Measurements from ENCODE around the gene EPS8L1. TPM values are rescaled to one million over a fixed set of nuclear protein-coding genes. Genes with fewer than 3 reads are reported as not detected.
"Not testable (repeated sequence)": the region's sequence is repeated elsewhere in the genome, so short reads cannot be mapped to it uniquely, and the experiment has no call there.

EPS8L1 gene
- total RNA-seq = 1 to 10 TPM; 2.2 to 2.3 TPM

DNA sequence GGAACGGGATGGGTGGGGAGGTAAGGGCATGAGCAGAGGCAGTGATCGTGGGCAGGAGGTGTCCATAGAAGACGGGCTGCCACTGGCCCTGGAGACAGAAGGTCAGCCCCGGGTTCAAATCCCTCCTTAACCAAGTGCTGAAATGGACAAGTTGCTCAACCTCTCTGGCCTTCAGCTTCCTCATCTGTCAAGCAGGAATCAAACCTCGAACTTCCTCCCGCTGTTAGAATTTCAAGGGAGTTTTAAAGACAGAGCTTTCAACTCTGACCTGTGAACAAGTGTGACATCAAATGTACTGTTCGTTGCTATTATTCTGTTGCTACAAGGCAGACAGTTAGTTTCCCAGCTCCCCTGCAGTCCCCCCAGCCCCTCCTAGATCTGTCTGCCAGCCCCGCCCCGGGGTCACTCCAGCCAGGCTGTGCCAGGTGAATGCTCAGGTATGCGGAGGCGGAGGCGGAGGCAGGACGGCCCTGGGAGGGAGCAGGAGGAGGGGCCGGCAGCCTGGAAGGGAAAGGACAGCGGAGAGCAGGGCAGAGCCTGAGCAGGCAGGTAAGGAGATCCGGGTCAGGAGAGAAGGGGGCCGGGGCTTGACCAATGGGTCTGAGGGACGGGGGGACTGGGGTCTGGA, at the start of gene EPS8L1:
TSS of gene EPS8L1 (plus strand) at position 499 of the 628 bp plus-strand sequence. CDS start 576 bp downstream, outside the sequence.
- H3K27ac Mint-ChIP-seq = no peak within 1 kb of the TSS
- peaks cover 39% of the 10 kb centered on the region for H3K27me3 Mint-ChIP-seq
- ChIA-PET CTCF (no interaction called here), POLR2A (no interaction called here)
- intact Hi-C loops (cut with DNase I, micrococcal nuclease) = no loop called here
- ATAC-seq (no peak), DNase-seq (no peak)
- H3K4me3 Mint-ChIP-seq = no peak within 1 kb of the TSS
- peaks cover 10% of the 10 kb centered on the region for H3K4me1 Mint-ChIP-seq
- peaks cover 2% of the 10 kb centered on the region for H3K36me3 Mint-ChIP-seq (ENCODE audit: low read depth)
- H3K9me3 Mint-ChIP-seq (ENCODE audit: low read depth) = no peaks in the 10 kb centered on the region

DNA sequence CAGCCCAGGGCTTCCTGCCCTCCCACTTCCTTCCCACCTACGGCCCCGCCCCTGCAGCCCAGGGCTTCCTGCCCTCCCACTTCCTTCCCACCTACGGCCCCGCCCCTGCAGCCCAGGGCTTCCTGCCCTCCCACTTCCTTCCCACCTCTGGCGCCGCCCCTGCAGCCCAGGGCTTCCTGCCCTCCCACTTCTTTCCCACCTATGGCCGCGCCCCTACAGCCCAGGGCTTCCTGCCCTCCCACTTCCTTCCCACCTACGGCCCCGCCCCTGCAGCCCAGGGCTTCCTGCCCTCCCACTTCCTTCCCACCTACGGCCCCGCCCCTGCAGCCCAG, 48.6 kb upstream of the EPS8L1 start:
- POLR2A ChIA-PET; H3K27ac Mint-ChIP-seq; DNase-seq; ATAC-seq; CTCF ChIA-PET; H3K4me3 Mint-ChIP-seq; H3K27me3 Mint-ChIP-seq; H3K4me1 Mint-ChIP-seq; intact Hi-C loops (cut with DNase I, micrococcal nuclease): not testable (repeated sequence)
- Mint-ChIP-seq H3K9me3 (ENCODE audit: low read depth) (peaks cover 15% of the 10 kb centered on the region), H3K36me3 (ENCODE audit: low read depth) (peaks cover 16% of the 10 kb centered on the region)

DNA sequence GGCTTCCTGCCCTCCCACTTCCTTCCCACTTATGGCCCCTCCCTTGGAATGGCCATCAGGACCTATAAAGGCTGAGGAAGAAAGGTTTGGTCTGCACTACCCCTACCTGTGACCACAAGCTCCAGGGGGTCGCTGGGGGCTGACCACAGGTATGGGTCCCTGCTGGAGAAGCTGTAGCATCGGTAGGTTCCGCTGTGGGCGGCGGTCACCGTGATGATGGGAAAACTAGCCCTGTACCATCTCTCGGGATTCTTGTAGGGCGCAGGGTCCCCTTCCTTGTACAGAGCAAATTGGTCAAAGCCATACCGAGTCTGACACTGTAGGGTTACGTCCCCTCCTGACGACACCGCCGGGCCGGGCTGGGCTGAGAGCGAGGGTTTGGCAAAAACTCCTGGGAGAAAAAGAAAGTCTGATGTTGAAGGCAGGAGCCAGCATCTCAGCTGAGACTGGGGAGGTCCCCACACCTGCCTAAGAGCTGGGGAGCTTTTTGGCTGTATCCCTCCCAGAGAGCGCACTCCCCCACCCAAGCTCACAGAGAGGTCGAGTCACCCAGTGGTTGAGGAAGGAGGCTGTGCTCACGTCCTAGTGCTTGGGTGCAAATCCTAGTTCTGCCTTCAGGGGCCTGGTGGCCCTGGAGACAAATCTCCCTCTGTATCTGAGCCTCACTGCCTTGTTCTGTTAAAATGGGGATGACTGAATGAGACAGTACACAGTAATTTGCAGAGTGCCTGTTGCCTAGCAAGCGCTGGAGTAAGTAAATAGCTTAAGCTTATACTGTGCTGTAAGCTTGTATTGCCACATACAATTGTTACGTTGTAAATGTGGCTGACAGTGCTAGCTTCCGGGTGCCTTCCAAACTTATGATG, 48.0 kb upstream of the EPS8L1 start:
- Mint-ChIP-seq H3K27ac (no peak overlapping the region), H3K27me3 (no peaks in the 10 kb centered on the region), H3K36me3 (ENCODE audit: low read depth) (peaks cover 12% of the 10 kb centered on the region), H3K4me1 (no peaks in the 10 kb centered on the region), H3K9me3 (ENCODE audit: low read depth) (peaks cover 15% of the 10 kb centered on the region), H3K4me3 (no peak overlapping the region)
- intact Hi-C loops (cut with DNase I, micrococcal nuclease) = no loop called here
- DNase-seq (no peak), ATAC-seq (no peak)
- ChIA-PET CTCF (interaction anchor here (0.8 kb wide), 1 partner anchor 146 kb away, joined by 3 read pairs; no protein-coding TSS in a partner anchor), POLR2A (interaction anchor here (0.5 kb wide), 1 partner anchor 77 kb away, joined by 5 read pairs; no protein-coding TSS in a partner anchor)

DNA sequence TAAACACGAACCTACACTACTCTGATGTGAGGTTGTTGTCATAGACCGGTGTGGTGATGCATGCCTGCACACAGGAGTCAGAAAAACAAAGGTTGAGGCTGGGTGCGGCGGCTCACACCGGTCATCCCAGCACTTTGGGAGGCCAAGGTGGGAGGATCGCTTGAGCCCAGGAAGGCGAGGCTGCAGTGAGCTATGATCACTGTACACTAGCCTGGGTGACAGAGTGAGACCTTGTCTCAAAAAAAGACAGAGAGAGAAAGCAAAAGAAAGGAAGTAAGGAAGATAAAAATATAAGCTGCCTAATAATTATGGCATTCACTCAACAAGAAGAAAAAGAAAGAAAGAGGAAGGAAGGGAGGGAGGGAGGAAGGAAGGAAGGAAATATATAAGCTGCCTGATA, 46.9 kb upstream of the EPS8L1 start:
- no peak for ATAC-seq
- intact Hi-C loops (cut with DNase I, micrococcal nuclease) = no loop called here
- POLR2A ChIA-PET = no interaction called here
- Mint-ChIP-seq H3K4me3 (no peak overlapping the region), H3K27me3 (no peaks in the 10 kb centered on the region), H3K9me3 (ENCODE audit: low read depth) (peaks cover 10% of the 10 kb centered on the region), H3K36me3 (ENCODE audit: low read depth) (peaks cover 6% of the 10 kb centered on the region), H3K4me1 (no peaks in the 10 kb centered on the region), H3K27ac (no peak overlapping the region)
- CTCF ChIA-PET = no interaction called here
- no peak for DNase-seq

DNA sequence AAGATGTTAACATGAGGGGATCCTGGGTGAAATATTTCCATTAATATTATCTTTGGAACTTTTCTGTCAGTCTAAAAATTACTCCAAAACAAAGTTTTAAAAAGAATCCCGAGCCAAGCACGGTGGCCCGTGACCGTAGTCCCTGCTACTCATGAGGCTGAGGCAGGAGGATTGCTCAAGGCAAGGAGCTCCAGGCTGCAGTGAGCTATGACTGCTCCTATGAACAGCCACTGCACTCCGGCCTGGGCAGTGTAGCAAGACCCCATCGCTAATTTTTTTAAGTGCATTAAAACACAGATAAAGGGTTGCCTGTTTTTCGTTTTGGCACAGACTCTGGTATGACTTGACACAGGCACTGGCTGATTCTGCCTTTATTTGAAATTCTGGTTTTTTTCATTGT, 44.5 kb upstream of the EPS8L1 start:
- Mint-ChIP-seq H3K4me3 (no peak overlapping the region), H3K9me3 (ENCODE audit: low read depth) (peaks cover 2% of the 10 kb centered on the region), H3K4me1 (no peaks in the 10 kb centered on the region), H3K27me3 (no peaks in the 10 kb centered on the region), H3K27ac (no peak overlapping the region), H3K36me3 (ENCODE audit: low read depth) (no peaks in the 10 kb centered on the region)
- DNase-seq = no peak
- ATAC-seq = no peak
- intact Hi-C loops (cut with DNase I, micrococcal nuclease) = no loop called here
- POLR2A ChIA-PET = no interaction called here
- CTCF ChIA-PET = no interaction called here

DNA sequence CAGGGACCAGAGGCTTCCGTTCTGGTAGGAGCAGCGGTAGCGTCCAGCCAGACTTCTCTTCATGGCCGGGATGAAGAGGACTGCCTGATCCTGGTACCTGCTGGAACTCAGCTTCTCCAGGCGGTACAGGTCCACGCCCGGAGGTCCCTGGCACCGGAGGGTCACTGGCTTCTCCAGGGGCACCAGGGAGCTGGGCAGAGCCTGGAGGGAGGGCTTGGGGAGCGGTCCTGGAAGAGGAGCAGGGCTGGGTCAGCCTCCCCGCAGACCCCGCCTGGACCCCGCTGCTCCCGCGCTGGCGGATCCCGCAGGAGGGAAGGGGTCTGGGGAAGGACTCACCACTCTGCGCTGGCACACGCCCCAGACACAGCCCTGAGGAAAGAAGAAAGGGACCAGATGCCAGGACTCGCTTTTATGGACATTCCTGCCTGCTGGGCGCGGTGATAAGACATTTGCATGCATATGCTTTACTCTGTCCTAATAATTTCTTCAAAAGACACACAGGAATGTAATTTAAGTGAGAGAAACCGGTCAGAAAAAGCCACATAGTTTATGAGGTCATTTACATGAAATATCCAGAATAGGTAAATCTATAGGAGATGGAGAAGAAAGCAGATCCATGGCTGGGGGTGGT, 43.4 kb upstream of the EPS8L1 start:
- CTCF ChIA-PET = no interaction called here
- ATAC-seq = no peak

GRCh38 chr19:55032976-55033643, 42.6 kb upstream of the EPS8L1 start:
- intact Hi-C loops (cut with DNase I, micrococcal nuclease); DNase-seq; H3K27ac Mint-ChIP-seq; H3K4me3 Mint-ChIP-seq; POLR2A ChIA-PET; CTCF ChIA-PET; H3K27me3 Mint-ChIP-seq; H3K36me3 Mint-ChIP-seq (ENCODE audit: low read depth); ATAC-seq; H3K9me3 Mint-ChIP-seq (ENCODE audit: low read depth); H3K4me1 Mint-ChIP-seq: not testable (repeated sequence)

More for the DNA sequence above, 43.4 kb upstream of the EPS8L1 start:
- H3K27me3 Mint-ChIP-seq = no peaks in the 10 kb centered on the region
- no peak overlapping the region for H3K4me3 Mint-ChIP-seq
- H3K36me3 Mint-ChIP-seq (ENCODE audit: low read depth) = no peaks in the 10 kb centered on the region
- POLR2A ChIA-PET = no interaction called here
- no peak overlapping the region for H3K27ac Mint-ChIP-seq
- no peaks in the 10 kb centered on the region for H3K9me3 Mint-ChIP-seq (ENCODE audit: low read depth)
- intact Hi-C loops (cut with DNase I, micrococcal nuclease) = no loop called here
- H3K4me1 Mint-ChIP-seq = no peaks in the 10 kb centered on the region
- no peak for DNase-seq

DNA sequence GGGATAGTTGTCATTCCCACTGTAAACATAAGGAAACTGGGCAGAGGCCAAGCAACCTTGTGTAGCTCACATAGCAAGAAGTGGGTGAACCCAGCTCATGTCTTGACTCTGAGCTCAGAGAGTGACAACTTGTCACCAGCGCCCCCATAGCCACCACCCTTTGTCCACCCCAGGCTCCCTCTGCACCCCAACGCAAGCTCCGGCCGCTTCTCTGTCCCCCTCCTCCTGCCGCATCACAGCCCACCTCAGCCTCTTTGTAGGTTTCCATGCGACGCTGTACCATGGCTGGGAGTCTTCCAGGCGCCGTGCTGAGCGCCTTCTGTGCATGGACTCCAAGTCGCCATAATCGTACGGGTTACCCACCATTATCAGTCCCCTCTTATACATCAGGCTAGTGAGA, 40.9 kb upstream of the EPS8L1 start:
- intact Hi-C loops (cut with DNase I, micrococcal nuclease) = no loop called here
- CTCF ChIA-PET = interaction anchor here (0.6 kb wide), 1 partner anchor 15 kb away, joined by 3 read pairs; no protein-coding TSS in a partner anchor
- Mint-ChIP-seq H3K4me3 (no peak overlapping the region), H3K4me1 (no peaks in the 10 kb centered on the region), H3K27ac (no peak overlapping the region), H3K27me3 (no peaks in the 10 kb centered on the region), H3K9me3 (ENCODE audit: low read depth) (no peaks in the 10 kb centered on the region), H3K36me3 (ENCODE audit: low read depth) (peaks cover under 1% of the 10 kb centered on the region)
- POLR2A ChIA-PET = no interaction called here
- DNase-seq (no peak), ATAC-seq (no peak)

GRCh38 chr19:55036058-55036457, 39.6 kb upstream of the EPS8L1 start:
- Mint-ChIP-seq H3K27ac (no peak overlapping the region), H3K27me3 (no peaks in the 10 kb centered on the region), H3K36me3 (ENCODE audit: low read depth) (peaks cover 3% of the 10 kb centered on the region), H3K9me3 (ENCODE audit: low read depth) (no peaks in the 10 kb centered on the region), H3K4me3 (no peak overlapping the region), H3K4me1 (peaks cover under 1% of the 10 kb centered on the region)
- no peak for DNase-seq
- ChIA-PET POLR2A (interaction anchor here (0.6 kb wide), 1 partner anchor 116 kb away, joined by 3 read pairs; no protein-coding TSS in a partner anchor), CTCF (no interaction called here)
- intact Hi-C loops (cut with DNase I, micrococcal nuclease) = no loop called here
- no peak for ATAC-seq

DNA sequence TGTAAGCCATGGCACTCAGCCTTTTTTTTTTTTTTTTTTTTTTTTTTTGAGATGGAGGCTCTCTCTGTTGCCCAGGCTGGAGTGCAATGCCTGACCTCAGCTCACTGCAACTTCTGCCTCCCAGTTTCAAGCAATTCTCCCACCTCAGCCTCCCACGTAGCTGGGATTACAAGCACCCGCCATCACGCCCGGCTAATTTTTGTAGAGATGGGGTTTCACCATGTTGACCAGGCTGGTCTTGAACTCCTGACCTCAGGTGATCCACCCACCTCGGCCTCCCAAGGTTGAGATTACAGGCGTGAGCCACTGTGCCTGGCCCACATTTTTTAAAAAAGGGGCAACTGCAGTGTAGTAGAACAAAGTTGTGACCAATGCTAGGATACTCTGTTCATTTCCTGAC, 38.1 kb upstream of the EPS8L1 start:
- H3K27ac Mint-ChIP-seq; ATAC-seq; H3K36me3 Mint-ChIP-seq (ENCODE audit: low read depth); H3K9me3 Mint-ChIP-seq (ENCODE audit: low read depth); DNase-seq; H3K27me3 Mint-ChIP-seq; POLR2A ChIA-PET; CTCF ChIA-PET; H3K4me3 Mint-ChIP-seq; intact Hi-C loops (cut with DNase I, micrococcal nuclease): not testable (repeated sequence)
- H3K4me1 Mint-ChIP-seq = peaks cover 16% of the 10 kb centered on the region

DNA sequence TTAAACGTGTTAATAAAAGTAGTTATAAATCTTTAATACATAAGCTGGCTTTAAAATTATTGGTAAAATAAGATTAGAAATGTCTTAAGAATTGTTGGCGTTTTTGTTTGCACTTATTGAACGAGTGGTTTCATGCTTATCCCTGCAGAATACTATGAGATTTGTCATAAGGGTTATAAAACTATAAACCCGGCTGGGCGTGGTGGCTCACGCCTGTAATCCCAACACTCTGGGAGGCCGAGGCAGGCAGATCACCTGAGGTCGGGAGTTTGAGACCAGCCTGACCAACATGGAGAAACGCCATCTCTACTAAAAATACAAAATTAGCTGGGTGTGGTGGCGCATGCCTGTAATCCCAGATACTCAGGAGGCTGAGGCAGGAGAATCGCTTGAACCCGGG, 35.0 kb upstream of the EPS8L1 start:
- H3K27ac Mint-ChIP-seq; ATAC-seq; POLR2A ChIA-PET; H3K4me3 Mint-ChIP-seq; H3K9me3 Mint-ChIP-seq (ENCODE audit: low read depth); intact Hi-C loops (cut with DNase I, micrococcal nuclease); CTCF ChIA-PET; DNase-seq; H3K27me3 Mint-ChIP-seq: not testable (repeated sequence)
- Mint-ChIP-seq H3K4me1 (peaks cover 19% of the 10 kb centered on the region), H3K36me3 (ENCODE audit: low read depth) (peaks cover 28% of the 10 kb centered on the region)
